Brain microvascular endothelial cell (primary cell): Measurements from ENCODE around the gene SLC35A1.

Experiments
- DNase-seq: peaks from one replicate; pipeline ENCODE4 v3.0.0-alpha.2; 2020
- H3K27ac ChIP-seq: fragments of 250-450 bp; sonication (Bioruptor Pico); 2 replicates; pipeline ENCODE4 v1.5.1; 2020; ENCODE audit warnings: mild to moderate bottlenecking, moderate library complexity
- H3K27me3 ChIP-seq: fragments of 250-450 bp; sonication (Bioruptor Pico); replicated peaks from 2 replicates; pipeline ENCODE4 v1.5.1; 2020; ENCODE audit warnings: mild to moderate bottlenecking
- H3K36me3 ChIP-seq: fragments of 250-450 bp; sonication (Bioruptor Pico); replicated peaks from 2 replicates; pipeline ENCODE4 v1.5.1; 2020; ENCODE audit warnings: mild to moderate bottlenecking
- H3K4me3 ChIP-seq: 2 replicates; pipeline ENCODE4 v1.5.1; 2011; ENCODE audit warnings: low read depth, mild to moderate bottlenecking, control low read depth, low read length, moderate library complexity
- CTCF ChIP-seq: IDR thresholded peaks from 2 replicates; pipeline ENCODE4 v1.5.1; 2011; ENCODE audit warnings: low read depth, mild to moderate bottlenecking, moderate library complexity, low read length, control low read depth, inconsistent platforms; ENCODE audit errors: missing control alignments
- in situ Hi-C: cut with HindIII; loops from 2 replicates; pipeline ENCODE4 v1.10.0; 2017; ENCODE audit warnings: low sequenced_read_pairs, low pct_ligation_motif_present

SLC35A1 gene

GRCh38 chr6:87498048-87498447, 25.3 kb downstream of the SLC35A1 start:
- no peak for DNase-seq
- no peak for TF ChIP-seq CTCF
- in situ Hi-C loops, result no loop called here
- Histone ChIP-seq H3K4me3 (no peak overlapping the region), H3K27me3 (no peaks in the 10 kb centered on the region), H3K36me3 (peaks cover 8% of the 10 kb centered on the region), H3K27ac (no peak overlapping the region)

- H3K27ac ChIP-seq, result no peak overlapping the region
- H3K27me3 ChIP-seq, result no peaks in the 10 kb centered on the region
- H3K4me3 ChIP-seq, result no peak overlapping the region
- DNase-seq, result no peak
- no peak for TF ChIP-seq CTCF
- peaks cover 20% of the 10 kb centered on the region for H3K36me3 ChIP-seq
- in situ Hi-C loops, result no loop called here
Observed at GRCh38 chr6:87501809-87502572, 29.2 kb downstream of the SLC35A1 start.

- in situ Hi-C loops, result no loop called here
- no peak for TF ChIP-seq CTCF
- DNase-seq, result no peak
- peaks cover 26% of the 10 kb centered on the region for H3K36me3 ChIP-seq
- H3K27me3 ChIP-seq, result no peaks in the 10 kb centered on the region
- no peak overlapping the region for H3K4me3 ChIP-seq
- H3K27ac ChIP-seq, result no peak overlapping the region
Observed at GRCh38 chr6:87504441-87504840, 31.7 kb downstream of the SLC35A1 start.

GRCh38 chr6:87514831-87515230, 42.1 kb downstream of the SLC35A1 start:
- Histone ChIP-seq H3K4me3 (no peak overlapping the region), H3K27ac (no peak overlapping the region), H3K36me3 (peaks cover 69% of the 10 kb centered on the region), H3K27me3 (no peaks in the 10 kb centered on the region)
- no peak for DNase-seq
- TF ChIP-seq CTCF, result no peak
- in situ Hi-C loops, result no loop called here

- no peak for TF ChIP-seq CTCF
- no peaks in the 10 kb centered on the region for H3K27me3 ChIP-seq
- no peak for DNase-seq
- in situ Hi-C loops, result no loop called here
- no peak overlapping the region for H3K27ac ChIP-seq
- H3K4me3 ChIP-seq, result no peak overlapping the region
- peaks cover 50% of the 10 kb centered on the region for H3K36me3 ChIP-seq
Observed at GRCh38 chr6:87518453-87518852, 45.7 kb downstream of the SLC35A1 start.

GRCh38 chr6:87522686-87523085, 49.9 kb downstream of the SLC35A1 start:
- no peak overlapping the region for H3K4me3 ChIP-seq
- no peak for DNase-seq
- no peaks in the 10 kb centered on the region for H3K27me3 ChIP-seq
- H3K27ac ChIP-seq, result no peak overlapping the region
- no peak for TF ChIP-seq CTCF
- in situ Hi-C loops, result no loop called here
- H3K36me3 ChIP-seq, result peaks cover 21% of the 10 kb centered on the region
